ENCODE measurements around the gene ITPR3. TPM values are rescaled to one million over a fixed set of nuclear protein-coding genes. Genes with fewer than 3 reads are reported as not detected.

Gene ITPR3
- total and polyA plus RNA-seq, 2 of the 13 experiments (the other 11 are each of a cell fraction or from before 2014, with no cell fraction given) = 3.8 to 21.4 TPM

DNA sequence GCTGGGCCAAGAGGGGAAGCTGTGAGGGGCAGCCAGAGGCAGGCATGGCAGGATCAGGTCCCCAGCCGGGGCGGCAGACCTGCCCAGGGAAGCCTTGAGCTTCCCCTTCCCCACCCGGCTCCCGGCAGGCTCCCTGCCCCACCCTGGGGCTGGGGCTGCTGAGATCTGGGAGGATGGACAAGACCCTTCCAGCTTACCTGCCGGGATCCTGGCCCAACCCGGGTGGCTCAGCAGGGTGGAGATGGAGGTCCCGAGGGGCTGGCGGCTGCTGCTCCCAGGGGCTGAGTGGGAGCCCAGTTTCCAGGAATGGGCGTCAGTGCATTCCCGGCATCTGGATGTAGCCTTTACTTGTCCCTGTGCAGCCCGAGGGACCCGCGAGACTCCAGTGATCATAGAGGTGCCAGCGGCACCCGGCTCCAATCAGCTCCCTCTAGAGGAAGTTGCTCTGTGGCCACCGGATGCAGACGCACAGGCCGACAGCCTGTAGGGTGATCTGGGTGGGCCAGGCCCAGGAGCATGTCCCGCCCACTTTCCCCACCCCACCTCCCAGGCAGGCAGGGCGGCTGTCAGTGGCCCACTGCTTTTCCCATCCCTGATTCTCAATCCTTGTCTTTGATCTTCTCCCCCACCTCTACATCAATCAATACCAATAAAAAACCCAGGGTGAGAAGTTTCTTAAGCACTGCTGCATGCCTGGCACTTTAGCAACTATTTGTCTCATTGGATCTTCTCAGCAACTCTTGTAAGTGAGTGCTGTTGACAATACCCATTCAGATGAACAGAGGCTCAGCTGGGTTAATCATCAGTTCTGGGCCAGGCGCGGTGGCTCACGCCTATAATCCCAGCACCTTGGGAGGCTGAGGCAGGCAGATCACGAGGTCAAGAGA lies 41.1 kb upstream of the ITPR3 start, which contains the start of gene BAK1 (continued):
- TF ChIP-seq ZNF543 (CRISPR knock-in tag; IDR thresholded peaks at IDR 0.05) (no peak), NPAS2 (CRISPR knock-in tag; IDR thresholded peaks at IDR 0.05; ENCODE audit: borderline replicate concordance) (no peak), SMAD9 (CRISPR knock-in tag; IDR thresholded peaks at IDR 0.05) (no peak), ZKSCAN8 (CRISPR knock-in tag; IDR thresholded peaks at IDR 0.05; ENCODE audit: borderline replicate concordance) (0 out of 2 replicates have a peak, but pooled peaks have one; percentile 25), HNRNPUL1 (IDR thresholded peaks at IDR 0.05; ENCODE audit: low read depth, low read length) (no peak), NFIC (IDR thresholded peaks at IDR 0.05; ENCODE audit: low read length) (no peak), PHB2 (IDR thresholded peaks at IDR 0.05; ENCODE audit: partially characterized antibody) (no peak), PITX1 (CRISPR knock-in tag; IDR thresholded peaks at IDR 0.05) (peak; percentile 71), CHD4 (IDR thresholded peaks at IDR 0.05; ENCODE audit: borderline replicate concordance, low read length) (no peak), SIN3B (IDR thresholded peaks at IDR 0.05; ENCODE audit: low read length) (no peak), IKZF4 (CRISPR knock-in tag; IDR thresholded peaks at IDR 0.05; ENCODE audit: borderline replicate concordance, low read depth, not compliant biosample characterization) (no peak), PRPF4 (IDR thresholded peaks at IDR 0.05; ENCODE audit: low read depth, low read length, poor library complexity, severe bottlenecking) (no peak), ZNF468 (CRISPR knock-in tag; IDR thresholded peaks at IDR 0.05) (no peak), GTF2F1 (IDR thresholded peaks at IDR 0.05; ENCODE audit: low read length) (no peak), PAF1 (CRISPR knock-in tag; IDR thresholded peaks at IDR 0.05) (no peak), NFRKB (IDR thresholded peaks at IDR 0.05) (no peak), ZNF44 (CRISPR knock-in tag; IDR thresholded peaks at IDR 0.05) (no peak), SIN3A (IDR thresholded peaks at IDR 0.05; ENCODE audit: borderline replicate concordance, low read depth, low read length) (peak; percentile 55; the same call in 1 of the 2 replicates), SNRNP70 (IDR thresholded peaks at IDR 0.05; ENCODE audit: low read depth, low read length) (no peak), MTA1 (CRISPR knock-in tag; IDR thresholded peaks at IDR 0.05; ENCODE audit: borderline replicate concordance) (no peak; the same call in 1 of the 2 replicates), NBN (conservative IDR thresholded peaks at IDR 0.05) (no peak)
- TF ChIP-seq, protein P1, sequence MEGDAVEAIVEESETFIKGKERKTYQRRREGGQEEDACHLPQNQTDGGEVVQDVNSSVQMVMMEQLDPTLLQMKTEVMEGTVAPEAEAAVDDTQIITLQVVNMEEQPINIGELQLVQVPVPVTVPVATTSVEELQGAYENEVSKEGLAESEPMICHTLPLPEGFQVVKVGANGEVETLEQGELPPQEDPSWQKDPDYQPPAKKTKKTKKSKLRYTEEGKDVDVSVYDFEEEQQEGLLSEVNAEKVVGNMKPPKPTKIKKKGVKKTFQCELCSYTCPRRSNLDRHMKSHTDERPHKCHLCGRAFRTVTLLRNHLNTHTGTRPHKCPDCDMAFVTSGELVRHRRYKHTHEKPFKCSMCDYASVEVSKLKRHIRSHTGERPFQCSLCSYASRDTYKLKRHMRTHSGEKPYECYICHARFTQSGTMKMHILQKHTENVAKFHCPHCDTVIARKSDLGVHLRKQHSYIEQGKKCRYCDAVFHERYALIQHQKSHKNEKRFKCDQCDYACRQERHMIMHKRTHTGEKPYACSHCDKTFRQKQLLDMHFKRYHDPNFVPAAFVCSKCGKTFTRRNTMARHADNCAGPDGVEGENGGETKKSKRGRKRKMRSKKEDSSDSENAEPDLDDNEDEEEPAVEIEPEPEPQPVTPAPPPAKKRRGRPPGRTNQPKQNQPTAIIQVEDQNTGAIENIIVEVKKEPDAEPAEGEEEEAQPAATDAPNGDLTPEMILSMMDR (CRISPR knock-in tag; IDR thresholded peaks at IDR 0.05) = peak; percentile 91
- TF ChIP-seq, protein P2, sequence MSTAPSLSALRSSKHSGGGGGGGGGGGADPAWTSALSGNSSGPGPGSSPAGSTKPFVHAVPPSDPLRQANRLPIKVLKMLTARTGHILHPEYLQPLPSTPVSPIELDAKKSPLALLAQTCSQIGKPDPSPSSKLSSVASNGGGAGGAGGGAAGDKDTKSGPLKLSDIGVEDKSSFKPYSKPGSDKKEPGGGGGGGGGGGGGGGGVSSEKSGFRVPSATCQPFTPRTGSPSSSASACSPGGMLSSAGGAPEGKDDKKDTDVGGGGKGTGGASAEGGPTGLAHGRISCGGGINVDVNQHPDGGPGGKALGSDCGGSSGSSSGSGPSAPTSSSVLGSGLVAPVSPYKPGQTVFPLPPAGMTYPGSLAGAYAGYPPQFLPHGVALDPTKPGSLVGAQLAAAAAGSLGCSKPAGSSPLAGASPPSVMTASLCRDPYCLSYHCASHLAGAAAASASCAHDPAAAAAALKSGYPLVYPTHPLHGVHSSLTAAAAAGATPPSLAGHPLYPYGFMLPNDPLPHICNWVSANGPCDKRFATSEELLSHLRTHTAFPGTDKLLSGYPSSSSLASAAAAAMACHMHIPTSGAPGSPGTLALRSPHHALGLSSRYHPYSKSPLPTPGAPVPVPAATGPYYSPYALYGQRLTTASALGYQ (CRISPR knock-in tag; IDR thresholded peaks at IDR 0.05) = no peak
- TF ChIP-seq, protein P3, sequence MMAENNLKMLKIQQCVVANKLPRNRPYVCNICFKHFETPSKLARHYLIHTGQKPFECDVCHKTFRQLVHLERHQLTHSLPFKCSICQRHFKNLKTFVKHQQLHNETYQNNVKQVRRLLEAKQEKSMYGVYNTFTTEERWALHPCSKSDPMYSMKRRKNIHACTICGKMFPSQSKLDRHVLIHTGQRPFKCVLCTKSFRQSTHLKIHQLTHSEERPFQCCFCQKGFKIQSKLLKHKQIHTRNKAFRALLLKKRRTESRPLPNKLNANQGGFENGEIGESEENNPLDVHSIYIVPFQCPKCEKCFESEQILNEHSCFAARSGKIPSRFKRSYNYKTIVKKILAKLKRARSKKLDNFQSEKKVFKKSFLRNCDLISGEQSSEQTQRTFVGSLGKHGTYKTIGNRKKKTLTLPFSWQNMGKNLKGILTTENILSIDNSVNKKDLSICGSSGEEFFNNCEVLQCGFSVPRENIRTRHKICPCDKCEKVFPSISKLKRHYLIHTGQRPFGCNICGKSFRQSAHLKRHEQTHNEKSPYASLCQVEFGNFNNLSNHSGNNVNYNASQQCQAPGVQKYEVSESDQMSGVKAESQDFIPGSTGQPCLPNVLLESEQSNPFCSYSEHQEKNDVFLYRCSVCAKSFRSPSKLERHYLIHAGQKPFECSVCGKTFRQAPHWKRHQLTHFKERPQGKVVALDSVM (CRISPR knock-in tag; IDR thresholded peaks at IDR 0.05) = no peak
- TF ChIP-seq, protein P4, sequence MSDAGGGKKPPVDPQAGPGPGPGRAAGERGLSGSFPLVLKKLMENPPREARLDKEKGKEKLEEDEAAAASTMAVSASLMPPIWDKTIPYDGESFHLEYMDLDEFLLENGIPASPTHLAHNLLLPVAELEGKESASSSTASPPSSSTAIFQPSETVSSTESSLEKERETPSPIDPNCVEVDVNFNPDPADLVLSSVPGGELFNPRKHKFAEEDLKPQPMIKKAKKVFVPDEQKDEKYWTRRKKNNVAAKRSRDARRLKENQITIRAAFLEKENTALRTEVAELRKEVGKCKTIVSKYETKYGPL (CRISPR knock-in tag; IDR thresholded peaks at IDR 0.05) = no peak

All from HepG2 (cell line).